H4 (cell line): ENCODE results near the gene ASB6. TPM values are rescaled to one million over a fixed set of nuclear protein-coding genes. Genes with fewer than 3 reads are reported as not detected.

Experiments
- total RNA-seq: library from RNA; depleted of rRNA; stranded (reverse); fragments of >200 nt; shearing (Covaris generic); gene quantifications from 2 replicates; pipeline ENCODE4 v1.2.3, GENCODE V29; 2014; rRNA removed

ASB6 gene
- total RNA-seq, 1 experiment from 2014 or later = 13.3 TPM

Other genes with a start within 250 kb of the ASB6 start
- gene C9orf50, start 21.1 kb downstream of the ASB6 start, total RNA-seq = not detected in 2 replicates
- gene NTMT1, start 16.0 kb downstream of the ASB6 start, total RNA-seq = 42.0 and 47.8 TPM in 2 replicates
- gene PRRX2, start 23.5 kb upstream of the ASB6 start, total RNA-seq = 16.5 and 18.9 TPM in 2 replicates
- 13.0 and 14.2 TPM in 2 replicates for gene PTGES, start 110.9 kb upstream of the ASB6 start, total RNA-seq
- 45.5 and 57.7 TPM in 2 replicates for gene TOR1B, start 161.0 kb upstream of the ASB6 start, total RNA-seq
- 37.1 and 73.7 TPM in 2 replicates for gene TOR1A, start 182.0 kb upstream of the ASB6 start, total RNA-seq
- gene C9orf78, start 193.1 kb upstream of the ASB6 start, total RNA-seq = 52.7 and 58.8 TPM in 2 replicates
- 2.6 and 2.8 TPM in 2 replicates for gene USP20, start 193.3 kb upstream of the ASB6 start, total RNA-seq